Measurements from ENCODE around the gene EXOSC7. TPM values are rescaled to one million over a fixed set of nuclear protein-coding genes. Genes with fewer than 3 reads are reported as not detected.

Gene EXOSC7
- total and polyA plus RNA-seq, 2 of the 4 experiments (the other 2 are of a cell fraction): 61.6 to 62.2 TPM

GRCh38 chr3:45027441-45027840 lies 51.4 kb downstream of the EXOSC7 start:
- H4K20me1 ChIP-seq (ENCODE audit: insufficient read depth, low read length): no peaks in the 10 kb centered on the region

More at GRCh38 chr3:45027441-45027840, 51.4 kb downstream of the EXOSC7 start:
- no CpG with 5 or more reads among the region's 4 CpGs for WGBS, 2 experiments (ENCODE audit: extremely low coverage in 2 of 2, insufficient read length in 1 of 2)
- dilution Hi-C loops (cut with HindIII; ENCODE audit: low sequenced_read_pairs, unreplicated experiment) (loop anchor here (25.0 kb wide), 1 partner anchor 485 kb away; no protein-coding TSS in a partner anchor), intact Hi-C loops (cut with micrococcal nuclease) (no loop called here), in situ Hi-C loops (cut with MboI; ENCODE audit: low sequenced_read_pairs) (loop anchor here (25.0 kb wide), 1 partner anchor 1060 kb away; no protein-coding TSS in a partner anchor)
- H2AFZ ChIP-seq (replicated peaks; ENCODE audit: low read length, poor library complexity): no peak overlapping the region
- POLR2A ChIA-PET (ENCODE audit: unreplicated experiment): no interaction called here
- ATAC-seq (ENCODE audit: low read depth) (no peak), DNase-seq (no peak)
- CTCF ChIA-PET: no interaction called here
- H3K4ac ChIP-seq (ENCODE audit: low read depth, low read length): no peak overlapping the region
- H3K56ac ChIP-seq (ENCODE audit: extremely low read depth, insufficient read depth, low read length): no peak overlapping the region
- H2AK5ac ChIP-seq (ENCODE audit: low read depth, low read length): no peak overlapping the region
- H3K4me2 ChIP-seq (ENCODE audit: low read depth, low read length): no peak overlapping the region
- TF ChIP-seq FOS (IDR thresholded peaks at IDR 0.05; ENCODE audit: low read depth, low read length) (no peak), RFX5 (IDR thresholded peaks at IDR 0.05; ENCODE audit: low read depth, low read length) (no peak), CHD1 (IDR thresholded peaks at IDR 0.05; ENCODE audit: low read depth, low read length) (no peak), POLR2A (IDR thresholded peaks at IDR 0.05; ENCODE audit: low read depth, low read length) (no peak), MAFK (IDR thresholded peaks at IDR 0.05; ENCODE audit: low read depth, low read length) (no peak), USF2 (IDR thresholded peaks at IDR 0.05; ENCODE audit: low read depth, low read length) (no peak), CEBPB (IDR thresholded peaks at IDR 0.05; ENCODE audit: low read depth, low read length) (no peak), BHLHE40 (IDR thresholded peaks at IDR 0.05; ENCODE audit: low read depth, low read length) (no peak), MXI1 (IDR thresholded peaks at IDR 0.05; ENCODE audit: borderline replicate concordance, low read depth, low read length) (no peak)
- TF ChIP-seq, protein P1, sequence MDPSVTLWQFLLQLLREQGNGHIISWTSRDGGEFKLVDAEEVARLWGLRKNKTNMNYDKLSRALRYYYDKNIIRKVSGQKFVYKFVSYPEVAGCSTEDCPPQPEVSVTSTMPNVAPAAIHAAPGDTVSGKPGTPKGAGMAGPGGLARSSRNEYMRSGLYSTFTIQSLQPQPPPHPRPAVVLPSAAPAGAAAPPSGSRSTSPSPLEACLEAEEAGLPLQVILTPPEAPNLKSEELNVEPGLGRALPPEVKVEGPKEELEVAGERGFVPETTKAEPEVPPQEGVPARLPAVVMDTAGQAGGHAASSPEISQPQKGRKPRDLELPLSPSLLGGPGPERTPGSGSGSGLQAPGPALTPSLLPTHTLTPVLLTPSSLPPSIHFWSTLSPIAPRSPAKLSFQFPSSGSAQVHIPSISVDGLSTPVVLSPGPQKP (IDR thresholded peaks at IDR 0.05; ENCODE audit: borderline replicate concordance, low read depth, low read length): no peak
- TF ChIP-seq, protein P2, sequence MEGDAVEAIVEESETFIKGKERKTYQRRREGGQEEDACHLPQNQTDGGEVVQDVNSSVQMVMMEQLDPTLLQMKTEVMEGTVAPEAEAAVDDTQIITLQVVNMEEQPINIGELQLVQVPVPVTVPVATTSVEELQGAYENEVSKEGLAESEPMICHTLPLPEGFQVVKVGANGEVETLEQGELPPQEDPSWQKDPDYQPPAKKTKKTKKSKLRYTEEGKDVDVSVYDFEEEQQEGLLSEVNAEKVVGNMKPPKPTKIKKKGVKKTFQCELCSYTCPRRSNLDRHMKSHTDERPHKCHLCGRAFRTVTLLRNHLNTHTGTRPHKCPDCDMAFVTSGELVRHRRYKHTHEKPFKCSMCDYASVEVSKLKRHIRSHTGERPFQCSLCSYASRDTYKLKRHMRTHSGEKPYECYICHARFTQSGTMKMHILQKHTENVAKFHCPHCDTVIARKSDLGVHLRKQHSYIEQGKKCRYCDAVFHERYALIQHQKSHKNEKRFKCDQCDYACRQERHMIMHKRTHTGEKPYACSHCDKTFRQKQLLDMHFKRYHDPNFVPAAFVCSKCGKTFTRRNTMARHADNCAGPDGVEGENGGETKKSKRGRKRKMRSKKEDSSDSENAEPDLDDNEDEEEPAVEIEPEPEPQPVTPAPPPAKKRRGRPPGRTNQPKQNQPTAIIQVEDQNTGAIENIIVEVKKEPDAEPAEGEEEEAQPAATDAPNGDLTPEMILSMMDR (conservative IDR thresholded peaks at IDR 0.05; ENCODE audit: low read depth, low read length): no peak
- no peak overlapping the region for H3K14ac ChIP-seq (replicated peaks; ENCODE audit: low read depth, low read length)
- H3K18ac ChIP-seq (ENCODE audit: low read depth, low read length): no peak overlapping the region
- no peak overlapping the region for H3K23ac ChIP-seq (ENCODE audit: low read depth, low read length)
- H3K9ac ChIP-seq (ENCODE audit: low read depth, low read length): no peak overlapping the region
- no peaks in the 10 kb centered on the region for H3K79me1 ChIP-seq (ENCODE audit: low read depth in 1 of 2, low read length in 2 of 2)
- H2BK120ac ChIP-seq (ENCODE audit: low read depth, low read length): no peak overlapping the region
- peaks cover 9% of the 10 kb centered on the region for H3K9me1 ChIP-seq (ENCODE audit: insufficient read depth, low read length)
- H4K8ac ChIP-seq (ENCODE audit: low read depth in 2 of 2, low read length in 2 of 2): no peak overlapping the region
- BruUV-seq (replicated peaks): no TSS peak
- no peak overlapping the region for H4K5ac ChIP-seq (ENCODE audit: low read depth, low read length)
- H4K91ac ChIP-seq (ENCODE audit: insufficient read depth, low read depth, low read length): no peak overlapping the region
- peaks cover 12% of the 10 kb centered on the region for H3K4me1 ChIP-seq (ENCODE audit: control insufficient read depth, insufficient read depth, low read length)
- H3K4me3 ChIP-seq (ENCODE audit: insufficient read depth, low read depth, low read length): no peak overlapping the region
- H2AK9ac ChIP-seq (replicated peaks; ENCODE audit: low read depth, low read length, poor library complexity): no peak overlapping the region
- H2BK5ac ChIP-seq (ENCODE audit: low read depth, low read length, poor library complexity, severe bottlenecking): no peak overlapping the region
- H3K36me3 ChIP-seq (ENCODE audit: control insufficient read depth, insufficient read depth, low read length): no peaks in the 10 kb centered on the region
- no peak overlapping the region for H2BK20ac ChIP-seq (ENCODE audit: low read depth, low read length)
- no peaks in the 10 kb centered on the region for H3K27me3 ChIP-seq (ENCODE audit: control insufficient read depth, insufficient read depth, low read length)
- H3K27ac ChIP-seq (ENCODE audit: insufficient read depth, low read length): no peak overlapping the region
- H3K9me3 ChIP-seq (ENCODE audit: control insufficient read depth, insufficient read depth, low read length): no peaks in the 10 kb centered on the region
- no peak overlapping the region for H2BK15ac ChIP-seq (ENCODE audit: low read depth, low read length)

All from IMR-90 (cell line).